ENCODE measurements around the gene XKR7.
A peak's percentile ranks its signal among the peaks of the same experiment; 100 is the strongest.

Gene XKR7

GRCh38 chr20:32050851-32051556 is 83.1 kb downstream of the XKR7 start:
- peak; percentile 87 for DNase-seq

GRCh38 chr20:32051720-32052089 is 83.8 kb downstream of the XKR7 start:
- DNase-seq, result no peak

- peak; percentile 75 for DNase-seq
Observed at GRCh38 chr20:32052090-32052777, 84.3 kb downstream of the XKR7 start, which contains the start of gene HCK. Gene HCK, plus strand, starts transcription at chr20:32052242.

GRCh38 chr20:32052778-32053362 is 84.9 kb downstream of the XKR7 start:
- peak; percentile 82 for DNase-seq
